ENCODE results near the gene CDKL5. TPM values are rescaled to one million over a fixed set of nuclear protein-coding genes. Genes with fewer than 3 reads are reported as not detected.

CDKL5 gene
- total RNA-seq, 1 donor from 2014 or later: 75.0 TPM

GRCh38 chrX:18461431-18461830 is 36.0 kb downstream of the CDKL5 start:
- DNase-seq: no peak

- DNase-seq: no peak
Measured at GRCh38 chrX:18464499-18464898, 39.1 kb downstream of the CDKL5 start.

- DNase-seq: no peak
Measured at GRCh38 chrX:18465051-18465450, 39.6 kb downstream of the CDKL5 start.

- DNase-seq: no peak
Measured at GRCh38 chrX:18468599-18468998, 43.2 kb downstream of the CDKL5 start.

GRCh38 chrX:18471296-18471695 is 45.9 kb downstream of the CDKL5 start:
- DNase-seq: no peak

GRCh38 chrX:18490806-18491555 is 65.6 kb downstream of the CDKL5 start:
- no peak for DNase-seq

GRCh38 chrX:18491587-18492340 is 66.4 kb downstream of the CDKL5 start:
- no peak for DNase-seq

GRCh38 chrX:18534949-18535348 is 109.5 kb downstream of the CDKL5 start:
- DNase-seq: no peak

- DNase-seq: no peak
Measured at GRCh38 chrX:18537068-18537467, 111.7 kb downstream of the CDKL5 start.

GRCh38 chrX:18537524-18537923 is 112.1 kb downstream of the CDKL5 start:
- no peak for DNase-seq

- DNase-seq: no peak
Measured at GRCh38 chrX:18542131-18542530, 116.7 kb downstream of the CDKL5 start.

- no peak for DNase-seq
Measured at GRCh38 chrX:18542905-18543304, 117.5 kb downstream of the CDKL5 start.

- no peak for DNase-seq
Measured at GRCh38 chrX:18543738-18544137, 118.3 kb downstream of the CDKL5 start.

- no peak for DNase-seq
Measured at GRCh38 chrX:18545771-18546170, 120.4 kb downstream of the CDKL5 start.

GRCh38 chrX:18548996-18549395 is 123.6 kb downstream of the CDKL5 start:
- no peak for DNase-seq

GRCh38 chrX:18549643-18550042 is 124.2 kb downstream of the CDKL5 start:
- no peak for DNase-seq

GRCh38 chrX:18557879-18558278 is 132.5 kb downstream of the CDKL5 start:
- DNase-seq: no peak

GRCh38 chrX:18558799-18559198 is 133.4 kb downstream of the CDKL5 start:
- DNase-seq: no peak

- no peak for DNase-seq
Measured at GRCh38 chrX:18561020-18561419, 135.6 kb downstream of the CDKL5 start.

- DNase-seq: no peak
Measured at GRCh38 chrX:18565727-18566126, 140.3 kb downstream of the CDKL5 start.

GRCh38 chrX:18566748-18567147 is 141.3 kb downstream of the CDKL5 start:
- no peak for DNase-seq

GRCh38 chrX:18573556-18573955 is 148.1 kb downstream of the CDKL5 start:
- no peak for DNase-seq

- DNase-seq: no peak
Measured at GRCh38 chrX:18574591-18574990, 149.2 kb downstream of the CDKL5 start.

- no peak for DNase-seq
Measured at GRCh38 chrX:18575744-18576143, 150.3 kb downstream of the CDKL5 start.
